ENCODE results near the gene SAMD9L.
A peak's percentile ranks its signal among the peaks of the same experiment; 100 is the strongest.
"Not testable (repeated sequence)": the region's sequence is repeated elsewhere in the genome, so short reads cannot be mapped to it uniquely, and the experiment has no call there.

Gene SAMD9L

GRCh38 chr7:93145354-93145753 lies 2.8 kb downstream of the SAMD9L start:
- no peak for DNase-seq

- no peak for DNase-seq
Observed at GRCh38 chr7:93142127-93142526, 6.1 kb downstream of the SAMD9L start.

GRCh38 chr7:93140582-93141191 lies 7.5 kb downstream of the SAMD9L start:
- no peak for DNase-seq

GRCh38 chr7:93138576-93138975 lies 9.6 kb downstream of the SAMD9L start:
- no peak for DNase-seq

- no peak for DNase-seq
Observed at GRCh38 chr7:93133005-93133404, 15.2 kb downstream of the SAMD9L start.

GRCh38 chr7:93132216-93132615 lies 16.0 kb downstream of the SAMD9L start:
- DNase-seq = no peak

- not testable (repeated sequence) for DNase-seq
Observed at GRCh38 chr7:93126954-93127353, 21.2 kb downstream of the SAMD9L start.

- not testable (repeated sequence) for DNase-seq
Observed at GRCh38 chr7:93123532-93123931, 24.7 kb downstream of the SAMD9L start.

- no peak for DNase-seq
Observed at GRCh38 chr7:93120592-93121549, 27.3 kb downstream of the SAMD9L start.

GRCh38 chr7:93119191-93119905 lies 28.8 kb downstream of the SAMD9L start:
- no peak for DNase-seq

GRCh38 chr7:93117852-93118530 lies 30.2 kb downstream of the SAMD9L start, which contains the start of gene SAMD9:
TSS of gene SAMD9 (minus strand) at chr7:93117979. CDS start at chr7:93106097, 11,882 bp downstream.
- DNase-seq = peak; percentile 46

- DNase-seq = no peak
Observed at GRCh38 chr7:93117327-93117726, 30.9 kb downstream of the SAMD9L start.

GRCh38 chr7:93115796-93116195 lies 32.4 kb downstream of the SAMD9L start:
- no peak for DNase-seq

- no peak for DNase-seq
Observed at GRCh38 chr7:93108003-93108402, 40.2 kb downstream of the SAMD9L start.

- DNase-seq = no peak
Observed at GRCh38 chr7:93097388-93097787, 50.8 kb downstream of the SAMD9L start.

GRCh38 chr7:93092757-93093370 lies 55.3 kb downstream of the SAMD9L start:
- DNase-seq = no peak

All from activated T-cell treated with anti-CD3 and anti-CD28 coated beads for 4 hours (primary cell).